Testis (tissue), 3 donors: ENCODE measurements around the gene IRF2. TPM values are rescaled to one million over a fixed set of nuclear protein-coding genes. Genes with fewer than 3 reads are reported as not detected.

Experiments used
- DNase-seq: peaks from one replicate; pipeline ENCODE4 v3.0.0-alpha.2; 2019
- H3K27ac ChIP-seq, 2 donors: fragments of 200-600 bp; sonication (generic); one replicate each; pipeline ENCODE4 v1.5.1; 2019
- H3K27me3 ChIP-seq: fragments of 200-600 bp; sonication (generic); one replicate; pipeline ENCODE4 v1.5.1; 2019
- H3K36me3 ChIP-seq: fragments of 200-600 bp; sonication (generic); one replicate; pipeline ENCODE4 v1.5.1; 2017; ENCODE audit warnings: low read depth; ENCODE audit errors: missing control alignments
- H3K4me1 ChIP-seq: fragments of 200-600 bp; sonication (generic); one replicate; pipeline ENCODE4 v1.5.1; 2019
- H3K4me3 ChIP-seq, 2 donors: fragments of 200-600 bp; sonication (generic); one replicate each; pipeline ENCODE4 v1.5.1; 2017 to 2019
- H3K9me3 ChIP-seq: fragments of 200-600 bp; sonication (generic); one replicate; pipeline ENCODE4 v1.5.1; 2017
- CTCF ChIP-seq, 3 experiments: fragments of 450-650 bp in 2 of 3; fragments of 200-600 bp in 1 of 3; sonication (generic) in 1 of 3; IDR thresholded peaks; one replicate each; pipeline ENCODE4 v1.5.1; 2016 to 2019; ENCODE audit warnings: antibody characterized with exemption in 3 of 3, mild to moderate bottlenecking in 2 of 3, moderate library complexity in 1 of 3
- POLR2A ChIP-seq: fragments of 450-650 bp; IDR thresholded peaks from one replicate; pipeline ENCODE4 v1.6.1; 2017; ENCODE audit warnings: antibody characterized with exemption, mild to moderate bottlenecking, moderate library complexity
- WGBS, 2 donors: methylation state at CpG; one replicate each; pipeline ENCODE4 v1.1.5; 2018; 5-methylcytosine and 5-hydroxymethylcytosine counted together
- intact Hi-C: fragments of 100-400 bp; cut with DNase I; formaldehyde crosslinking; loops from one replicate; pipeline ENCODE4 v1.15.1; 2023; ENCODE audit warnings: low total_unique reads
- polyA plus RNA-seq: library from polyadenylated mRNA; stranded (reverse); fragments of 350-450 nt; fragmentation: Illumina TruSeq; extraction: RNeasy Lipid Tissue Mini Kit (QIAGEN cat#74804); gene quantifications from one replicate; pipeline ENCODE4 v1.2.3, GENCODE V29; 2014; ENCODE audit warnings: low read depth, low replicate concordance; ENCODE audit not compliant: insufficient read depth
- total RNA-seq, 2 donors: library from RNA; depleted of rRNA; stranded (reverse); fragments of >200 nt; gene quantifications; one replicate each; pipeline ENCODE4 v1.2.3, GENCODE V29; 2016

Gene IRF2
- total and polyA plus RNA-seq, 3 donors from 2014 or later: 13.0 to 22.3 (median 16.1) TPM

DNA sequence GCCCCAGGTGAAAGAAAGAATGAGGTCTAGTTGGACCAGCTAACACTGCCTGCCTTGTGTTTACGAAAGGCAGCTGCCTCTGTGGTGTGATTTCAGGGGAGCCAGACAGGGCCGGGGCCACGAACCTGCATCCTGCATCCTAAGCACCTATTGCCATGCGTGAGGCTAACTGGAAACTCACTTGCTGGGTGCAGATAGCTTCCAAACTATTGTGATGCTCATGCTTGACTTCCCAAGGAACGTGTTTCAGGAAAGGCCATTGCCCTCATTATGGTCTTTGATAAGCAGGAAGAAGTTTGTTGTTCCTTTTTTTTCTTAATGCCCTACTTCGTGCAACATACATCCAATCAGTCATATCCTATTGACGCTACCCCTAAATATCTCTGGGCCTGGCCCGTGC is 2.3 kb upstream of the IRF2 start:
- Histone ChIP-seq H3K36me3 (no peaks in the 10 kb centered on the region), H3K9me3 (no peaks in the 10 kb centered on the region), H3K4me1 (peaks cover 33% of the 10 kb centered on the region), H3K4me3 (no peak overlapping the region), H3K27ac (no peak overlapping the region), H3K27me3 (no peaks in the 10 kb centered on the region)
- TF ChIP-seq POLR2A: no peak
- no peak for TF ChIP-seq CTCF (IDR thresholded peaks at IDR 0.05)
- no peak for DNase-seq
- 78 to 79% methylated on average over 8 of the region's 8 CpGs for WGBS, 2 donors
- intact Hi-C loops: loop anchor here (10.0 kb wide), 1 partner anchor 82 kb away; no protein-coding TSS in a partner anchor

DNA sequence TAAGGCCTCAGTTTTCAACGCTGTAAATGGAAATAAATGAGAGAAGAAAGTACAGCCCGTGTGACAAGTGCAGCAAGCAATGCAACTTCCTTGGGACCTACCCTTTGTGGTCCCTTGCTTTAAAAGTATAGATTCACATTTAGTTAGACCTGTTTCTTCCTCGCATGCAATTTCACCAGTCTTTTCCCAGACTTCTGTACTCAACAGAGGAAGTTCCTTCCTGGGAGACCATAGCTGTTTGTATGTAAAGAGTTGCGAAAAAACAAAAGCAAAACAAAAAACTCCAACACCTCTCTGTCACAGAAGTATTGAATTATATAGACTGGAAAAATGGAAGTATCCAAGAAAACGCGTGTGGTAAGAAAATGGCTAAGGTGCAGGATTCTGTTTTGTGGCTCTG is 1.1 kb upstream of the IRF2 start:
- intact Hi-C loops: loop anchor here (10.0 kb wide), 1 partner anchor 81 kb away; no protein-coding TSS in a partner anchor

GRCh38 chr4:184475096-184475461 is 729 bp upstream of the IRF2 start:
- intact Hi-C loops: loop anchor here (10.0 kb wide), 1 partner anchor 80 kb away; no protein-coding TSS in a partner anchor
- no peaks in the 10 kb centered on the region for H3K27me3 ChIP-seq
- H3K27ac ChIP-seq: peak overlapping the region; percentile 94 to 97
- TF ChIP-seq CTCF (IDR thresholded peaks at IDR 0.05) (no peak), POLR2A (no peak)
- H3K9me3 ChIP-seq: no peaks in the 10 kb centered on the region
- peak overlapping the region; percentile 85 to 94 for H3K4me3 ChIP-seq
- 0 to 1% methylated on average over 16 to 17 of the region's 17 CpGs for WGBS, 2 donors
- peaks cover 36% of the 10 kb centered on the region for H3K4me1 ChIP-seq
- DNase-seq: peak; percentile 62
- no peaks in the 10 kb centered on the region for H3K36me3 ChIP-seq

More for the DNA sequence above, 1.1 kb upstream of the IRF2 start:
- Histone ChIP-seq H3K4me1 (peaks cover 36% of the 10 kb centered on the region), H3K27ac (peak overlapping the region; percentile 94 to 97), H3K27me3 (no peaks in the 10 kb centered on the region), H3K36me3 (no peaks in the 10 kb centered on the region), H3K9me3 (no peaks in the 10 kb centered on the region), H3K4me3 (peak overlapping the region; percentile 85 to 94)
- no peak for TF ChIP-seq POLR2A
- WGBS, 2 donors: 43 to 47% methylated on average over 6 of the region's 6 CpGs
- DNase-seq: no peak

GRCh38 chr4:184473499-184474262 is 669 bp downstream of the IRF2 start:
- intact Hi-C loops: loop anchor here (10.0 kb wide), 1 partner anchor 79 kb away; no protein-coding TSS in a partner anchor
- DNase-seq: peak; percentile 33
- no peak for TF ChIP-seq POLR2A
- no peak for TF ChIP-seq CTCF (IDR thresholded peaks at IDR 0.05)

GRCh38 chr4:184472614-184473498 is 1.5 kb downstream of the IRF2 start:
- intact Hi-C loops: loop anchor here (10.0 kb wide), 1 partner anchor 78 kb away; no protein-coding TSS in a partner anchor
- Histone ChIP-seq H3K4me3 (peak overlapping the region; percentile 85 to 94), H3K27ac (peak overlapping the region; percentile 94 to 97), H3K4me1 (peaks cover 34% of the 10 kb centered on the region), H3K27me3 (no peaks in the 10 kb centered on the region), H3K9me3 (no peaks in the 10 kb centered on the region), H3K36me3 (no peaks in the 10 kb centered on the region)
- no peak for TF ChIP-seq CTCF (IDR thresholded peaks at IDR 0.05)
- 0 to 1% methylated on average over 14 to 38 of the region's 104 CpGs for WGBS, 2 donors
- peak; percentile 83 for DNase-seq

More at GRCh38 chr4:184473499-184474262, 669 bp downstream of the IRF2 start:
- Histone ChIP-seq H3K9me3 (no peaks in the 10 kb centered on the region), H3K27me3 (no peaks in the 10 kb centered on the region), H3K36me3 (no peaks in the 10 kb centered on the region), H3K27ac (peak overlapping the region; percentile 94 to 97), H3K4me3 (peak overlapping the region; percentile 85 to 94), H3K4me1 (peaks cover 36% of the 10 kb centered on the region)
- 0 to 1% methylated on average over 7 to 25 of the region's 65 CpGs for WGBS, 2 donors
